ENCODE measurements around the gene CADPS. TPM values are rescaled to one million over a fixed set of nuclear protein-coding genes. Genes with fewer than 3 reads are reported as not detected.

CADPS gene
- total RNA-seq, 1 experiment from 2014 or later = not detected

GRCh38 chr3:62724503-62724902 is 150.7 kb downstream of the CADPS start:
- Histone ChIP-seq H4K20me1 (ENCODE audit: insufficient read depth) (no peaks in the 10 kb centered on the region), H3K4me3 (no peak overlapping the region), H2AFZ (no peak overlapping the region), H3F3A (ENCODE audit: insufficient read depth, low read depth) (no peaks in the 10 kb centered on the region), H3K9me2 (ENCODE audit: insufficient read depth) (no peaks in the 10 kb centered on the region), H3K79me2 (ENCODE audit: low read depth) (no peaks in the 10 kb centered on the region), H3K36me3 (ENCODE audit: low read depth) (no peaks in the 10 kb centered on the region), H3K27ac (no peak overlapping the region), H3K27me3 (ENCODE audit: insufficient read depth, low read depth) (no peaks in the 10 kb centered on the region; the same call in 1 of the 2 replicates), H3K9me3 (ENCODE audit: insufficient read depth, low read depth) (no peaks in the 10 kb centered on the region), H3K4me1 (replicated peaks; ENCODE audit: insufficient read depth) (no peaks in the 10 kb centered on the region), H3K4me2 (no peak overlapping the region)
- intact Hi-C loops (cut with micrococcal nuclease; ENCODE audit: unreplicated experiment) = no loop called here
- ChIA-PET CTCF (no interaction called here), POLR2A (ENCODE audit: unreplicated experiment) (no interaction called here)
- no TSS peak for BruUV-seq (replicated peaks)
- no peak for DNase-seq
- TF ChIP-seq EZH2 (IDR thresholded peaks at IDR 0.05; ENCODE audit: low read depth) = no peak
- TF ChIP-seq CTCF (conservative IDR thresholded peaks at IDR 0.05) = no peak

- BruUV-seq (replicated peaks) = no TSS peak
Measured at GRCh38 chr3:62723914-62724217, 151.3 kb downstream of the CADPS start.

GRCh38 chr3:62723166-62723913 is 151.9 kb downstream of the CADPS start:
- CTCF ChIA-PET = no interaction called here
- DNase-seq = no peak

More at GRCh38 chr3:62723914-62724217, 151.3 kb downstream of the CADPS start:
- Histone ChIP-seq H4K20me1 (ENCODE audit: insufficient read depth) (no peaks in the 10 kb centered on the region), H3K79me2 (ENCODE audit: low read depth) (no peaks in the 10 kb centered on the region), H3K4me2 (no peak overlapping the region), H3K36me3 (ENCODE audit: low read depth) (no peaks in the 10 kb centered on the region), H3K9me3 (ENCODE audit: insufficient read depth, low read depth) (no peaks in the 10 kb centered on the region), H3K4me1 (replicated peaks; ENCODE audit: insufficient read depth) (no peaks in the 10 kb centered on the region), H3K9me2 (ENCODE audit: insufficient read depth) (no peaks in the 10 kb centered on the region), H3K4me3 (no peak overlapping the region), H3F3A (ENCODE audit: insufficient read depth, low read depth) (no peaks in the 10 kb centered on the region), H3K27ac (no peak overlapping the region), H3K27me3 (ENCODE audit: insufficient read depth, low read depth) (no peaks in the 10 kb centered on the region; the same call in 1 of the 2 replicates), H2AFZ (no peak overlapping the region)
- ChIA-PET CTCF (no interaction called here), POLR2A (ENCODE audit: unreplicated experiment) (no interaction called here)
- intact Hi-C loops (cut with micrococcal nuclease; ENCODE audit: unreplicated experiment) = no loop called here
- TF ChIP-seq EZH2 (IDR thresholded peaks at IDR 0.05; ENCODE audit: low read depth) (no peak), CTCF (conservative IDR thresholded peaks at IDR 0.05) (no peak)
- DNase-seq = no peak

More at GRCh38 chr3:62723166-62723913, 151.9 kb downstream of the CADPS start:
- H3K27me3 ChIP-seq (ENCODE audit: insufficient read depth, low read depth) = no peaks in the 10 kb centered on the region; the same call in 1 of the 2 replicates
- no peaks in the 10 kb centered on the region for H3K9me2 ChIP-seq (ENCODE audit: insufficient read depth)
- no TSS peak for BruUV-seq (replicated peaks)
- intact Hi-C loops (cut with micrococcal nuclease; ENCODE audit: unreplicated experiment) = no loop called here
- no peaks in the 10 kb centered on the region for H3K9me3 ChIP-seq (ENCODE audit: insufficient read depth, low read depth)
- no peak overlapping the region for H3K27ac ChIP-seq
- no peaks in the 10 kb centered on the region for H3K79me2 ChIP-seq (ENCODE audit: low read depth)
- H3K4me3 ChIP-seq = no peak overlapping the region
- H2AFZ ChIP-seq = no peak overlapping the region
- H3K4me2 ChIP-seq = no peak overlapping the region
- POLR2A ChIA-PET (ENCODE audit: unreplicated experiment) = no interaction called here
- no peak for TF ChIP-seq CTCF (conservative IDR thresholded peaks at IDR 0.05)
- no peak for TF ChIP-seq EZH2 (IDR thresholded peaks at IDR 0.05; ENCODE audit: low read depth)
- no peaks in the 10 kb centered on the region for H4K20me1 ChIP-seq (ENCODE audit: insufficient read depth)
- no peaks in the 10 kb centered on the region for H3F3A ChIP-seq (ENCODE audit: insufficient read depth, low read depth)
- H3K36me3 ChIP-seq (ENCODE audit: low read depth) = no peaks in the 10 kb centered on the region
- H3K4me1 ChIP-seq (replicated peaks; ENCODE audit: insufficient read depth) = no peaks in the 10 kb centered on the region

All from PC-9 (cell line).